SK-N-SH treated with all-trans-retinoic acid at 6 μM for 48 hours (cell line): Measurements from ENCODE around the gene MOV10.

ENCODE experiments used
- ATAC-seq: fragments of 200-7000 bp; cut with Tn5 transposase; 3 replicates; pipeline ENCODE4 v1.9.1; 2020; ENCODE audit warnings: mild to moderate bottlenecking, moderate library complexity
- ARNTL ChIP-seq: fragments of 450-650 bp; formaldehyde crosslinking; IDR thresholded peaks from 2 replicates; pipeline ENCODE4 v1.5.0; 2020; ENCODE audit warnings: low read depth, mild to moderate bottlenecking, moderate library complexity, borderline replicate concordance
- BACH2 ChIP-seq: fragments of 250-450 bp; sonication (Bioruptor Pico); IDR thresholded peaks from 2 replicates; pipeline ENCODE4 v1.9.0; 2021; ENCODE audit warnings: mild to moderate bottlenecking, borderline replicate concordance
- CREB5 ChIP-seq: fragments of 250-450 bp; sonication (Bioruptor Pico); IDR thresholded peaks from 2 replicates; pipeline ENCODE4 v1.5.1; 2020; ENCODE audit warnings: low read depth, mild to moderate bottlenecking, moderate library complexity
- CSDC2 ChIP-seq: fragments of 250-450 bp; sonication (Bioruptor Pico); IDR thresholded peaks from 2 replicates; pipeline ENCODE4 v1.5.0; 2020; ENCODE audit warnings: mild to moderate bottlenecking, moderate library complexity
- CSRNP3 ChIP-seq: fragments of 250-450 bp; sonication (Bioruptor Pico); IDR thresholded peaks from 2 replicates; pipeline ENCODE4 v1.5.1; 2021; ENCODE audit warnings: mild to moderate bottlenecking, moderate library complexity
- ESRRG ChIP-seq: fragments of 250-450 bp; sonication (Bioruptor Pico); IDR thresholded peaks from 2 replicates; pipeline ENCODE4 v1.6.1; 2021; ENCODE audit warnings: mild to moderate bottlenecking
- GLIS3 ChIP-seq: fragments of 250-450 bp; sonication (Bioruptor Pico); IDR thresholded peaks from 2 replicates; pipeline ENCODE4 v1.5.0; 2020; ENCODE audit warnings: mild to moderate bottlenecking, moderate library complexity
- POU6F1 ChIP-seq: fragments of 250-450 bp; sonication (Bioruptor Pico); IDR thresholded peaks from 2 replicates; pipeline ENCODE4 v1.8.0; 2021; ENCODE audit warnings: low read depth, mild to moderate bottlenecking, moderate library complexity, borderline replicate concordance
- PPARA ChIP-seq: fragments of 250-450 bp; sonication (Bioruptor Pico); IDR thresholded peaks from 2 replicates; pipeline ENCODE4 v1.5.0; 2020; ENCODE audit warnings: mild to moderate bottlenecking, borderline replicate concordance
- RARB ChIP-seq: fragments of 250-450 bp; sonication (Bioruptor Pico); IDR thresholded peaks from 2 replicates; pipeline ENCODE4 v1.8.0; 2021; ENCODE audit warnings: mild to moderate bottlenecking, moderate library complexity
- SNAI2 ChIP-seq: fragments of 250-450 bp; sonication (Bioruptor Pico); IDR thresholded peaks from 2 replicates; pipeline ENCODE4 v1.5.0; 2020; ENCODE audit warnings: mild to moderate bottlenecking, moderate library complexity
- TCF4 ChIP-seq: fragments of 250-450 bp; sonication (Bioruptor Pico); IDR thresholded peaks from 2 replicates; pipeline ENCODE4 v1.8.0; 2021; ENCODE audit warnings: mild to moderate bottlenecking, moderate library complexity, borderline replicate concordance
- TOX ChIP-seq: fragments of 250-450 bp; sonication (Bioruptor Pico); IDR thresholded peaks from 2 replicates; pipeline ENCODE4 v1.8.0; 2021; ENCODE audit warnings: mild to moderate bottlenecking, moderate library complexity, borderline replicate concordance
- TSHZ2 ChIP-seq: fragments of 250-450 bp; sonication (Bioruptor Pico); IDR thresholded peaks from 2 replicates; pipeline ENCODE4 v1.5.0; 2020; ENCODE audit warnings: mild to moderate bottlenecking, moderate library complexity
- ZC3H10 ChIP-seq: fragments of 250-450 bp; sonication (Bioruptor Pico); IDR thresholded peaks from 2 replicates; pipeline ENCODE4 v1.5.1; 2021; ENCODE audit warnings: mild to moderate bottlenecking, moderate library complexity
- ZFP3 ChIP-seq: fragments of 250-450 bp; sonication (Bioruptor Pico); IDR thresholded peaks from 2 replicates; pipeline ENCODE4 v1.5.0; 2020; ENCODE audit warnings: mild to moderate bottlenecking, moderate library complexity
- ZFP30 ChIP-seq: fragments of 450-650 bp; formaldehyde crosslinking; IDR thresholded peaks from 2 replicates; pipeline ENCODE4 v1.5.0; 2022; ENCODE audit warnings: mild to moderate bottlenecking, moderate library complexity
- ZNF565 ChIP-seq: fragments of 450-650 bp; formaldehyde crosslinking; conservative IDR thresholded peaks from 2 replicates; pipeline ENCODE4 v1.5.0; 2020; ENCODE audit warnings: low read depth, mild to moderate bottlenecking, moderate library complexity
- ZNF8 ChIP-seq: fragments of 450-650 bp; formaldehyde crosslinking; IDR thresholded peaks from 2 replicates; pipeline ENCODE4 v1.5.0; 2020; ENCODE audit warnings: mild to moderate bottlenecking, moderate library complexity

MOV10 gene

GRCh38 chr1:112731451-112731850 is 57.0 kb downstream of the MOV10 start:
- TF ChIP-seq SNAI2 (CRISPR knock-in tag) (no peak), GLIS3 (CRISPR knock-in tag) (no peak), ZC3H10 (CRISPR knock-in tag) (no peak), BACH2 (no peak), TCF4 (no peak), TOX (CRISPR knock-in tag) (no peak), TSHZ2 (CRISPR knock-in tag) (no peak), ZNF8 (CRISPR knock-in tag) (no peak), ARNTL (CRISPR knock-in tag) (no peak)
- ATAC-seq = no peak

GRCh38 chr1:112735752-112736151 is 61.3 kb downstream of the MOV10 start:
- ATAC-seq = peak; percentile 87
- no peak for TF ChIP-seq ARNTL (CRISPR knock-in tag)
- TF ChIP-seq BACH2 = no peak
- no peak for TF ChIP-seq ZNF565 (CRISPR knock-in tag)
- no peak for TF ChIP-seq ZC3H10 (CRISPR knock-in tag)
- no peak for TF ChIP-seq RARB
- TF ChIP-seq TOX (CRISPR knock-in tag) = no peak
- no peak for TF ChIP-seq SNAI2 (CRISPR knock-in tag)
- TF ChIP-seq CSRNP3 (CRISPR knock-in tag) = no peak
- no peak for TF ChIP-seq CSDC2 (CRISPR knock-in tag)
- no peak for TF ChIP-seq ESRRG (CRISPR knock-in tag)
- TF ChIP-seq ZNF8 (CRISPR knock-in tag) = no peak
- TF ChIP-seq GLIS3 (CRISPR knock-in tag) = no peak
- TF ChIP-seq ZFP3 (CRISPR knock-in tag) = no peak
- no peak for TF ChIP-seq TSHZ2 (CRISPR knock-in tag)
- no peak for TF ChIP-seq CREB5 (CRISPR knock-in tag)
- no peak for TF ChIP-seq TCF4
- TF ChIP-seq POU6F1 (CRISPR knock-in tag) = no peak
- no peak for TF ChIP-seq PPARA (CRISPR knock-in tag)

- TF ChIP-seq ZFP30 = no peak
- no peak for TF ChIP-seq ARNTL (CRISPR knock-in tag)
- no peak for ATAC-seq
Measured at GRCh38 chr1:112737573-112737972, 63.1 kb downstream of the MOV10 start.
